HL-60/S4 (cell line): ENCODE results near the gene CYB5R4.

ENCODE experiments used
- in situ Hi-C: fragments of 300-500 bp; cut with MboI; formaldehyde crosslinking; loops from 2 replicates; pipeline ENCODE4 v1.14.3; 2022; ENCODE audit warnings: low sequenced_read_pairs

Gene CYB5R4

GRCh38 chr6:83862776-83863471 lies 3.4 kb downstream of the CYB5R4 start:
- in situ Hi-C loops = no loop called here

GRCh38 chr6:83867043-83867442 lies 7.6 kb downstream of the CYB5R4 start:
- in situ Hi-C loops = no loop called here

GRCh38 chr6:83867527-83868161 lies 8.2 kb downstream of the CYB5R4 start:
- in situ Hi-C loops = no loop called here

- in situ Hi-C loops = no loop called here
These were observed 9.2 kb downstream of the CYB5R4 start for GRCh38 chr6:83868639-83869038.

- in situ Hi-C loops = no loop called here
These were observed 11.2 kb downstream of the CYB5R4 start for GRCh38 chr6:83870649-83871048.

- in situ Hi-C loops = no loop called here
These were observed 13.1 kb downstream of the CYB5R4 start for GRCh38 chr6:83872386-83873118.

- in situ Hi-C loops = no loop called here
These were observed 14.4 kb downstream of the CYB5R4 start for GRCh38 chr6:83873869-83874268.

GRCh38 chr6:83875843-83876242 lies 16.4 kb downstream of the CYB5R4 start:
- in situ Hi-C loops = loop anchor here (25.0 kb wide), 1 partner anchor 336 kb away; no protein-coding TSS in a partner anchor

- in situ Hi-C loops = loop anchor here (25.0 kb wide), 1 partner anchor 333 kb away; no protein-coding TSS in a partner anchor
These were observed 19.6 kb downstream of the CYB5R4 start for GRCh38 chr6:83878902-83879644.

GRCh38 chr6:83879746-83880145 lies 20.3 kb downstream of the CYB5R4 start:
- in situ Hi-C loops = loop anchor here (25.0 kb wide), 1 partner anchor 333 kb away; no protein-coding TSS in a partner anchor

GRCh38 chr6:83883240-83883639 lies 23.8 kb downstream of the CYB5R4 start:
- in situ Hi-C loops = loop anchor here (25.0 kb wide), 1 partner anchor 329 kb away; no protein-coding TSS in a partner anchor

- in situ Hi-C loops = loop anchor here (25.0 kb wide), 1 partner anchor 328 kb away; no protein-coding TSS in a partner anchor
These were observed 25.0 kb downstream of the CYB5R4 start for GRCh38 chr6:83884523-83884922.

- in situ Hi-C loops = loop anchor here (25.0 kb wide), 1 partner anchor 326 kb away; no protein-coding TSS in a partner anchor
These were observed 26.5 kb downstream of the CYB5R4 start for GRCh38 chr6:83885984-83886383.

GRCh38 chr6:83889621-83890020 lies 30.1 kb downstream of the CYB5R4 start:
- in situ Hi-C loops = loop anchor here (25.0 kb wide), 1 partner anchor 323 kb away; no protein-coding TSS in a partner anchor

- in situ Hi-C loops = loop anchor here (25.0 kb wide), 1 partner anchor 322 kb away; no protein-coding TSS in a partner anchor
These were observed 31.0 kb downstream of the CYB5R4 start for GRCh38 chr6:83890520-83890919.

- in situ Hi-C loops = loop anchor here (25.0 kb wide), 1 partner anchor 321 kb away; no protein-coding TSS in a partner anchor
These were observed 32.1 kb downstream of the CYB5R4 start for GRCh38 chr6:83891586-83891985.

GRCh38 chr6:83893024-83893423 lies 33.5 kb downstream of the CYB5R4 start:
- in situ Hi-C loops = loop anchor here (25.0 kb wide), 1 partner anchor 319 kb away; no protein-coding TSS in a partner anchor

GRCh38 chr6:83897094-83897493 lies 37.6 kb downstream of the CYB5R4 start:
- in situ Hi-C loops = loop anchor here (25.0 kb wide), 1 partner anchor 315 kb away; no protein-coding TSS in a partner anchor

- in situ Hi-C loops = no loop called here
These were observed 42.1 kb downstream of the CYB5R4 start for GRCh38 chr6:83901624-83902023.

GRCh38 chr6:83904395-83904794 lies 44.9 kb downstream of the CYB5R4 start:
- in situ Hi-C loops = no loop called here
